ENCODE measurements around the gene GPT2.
"Not testable (repeated sequence)": the region's sequence is repeated elsewhere in the genome, so short reads cannot be mapped to it uniquely, and the experiment has no call there.

GPT2 gene

GRCh38 chr16:46918400-46918799 is 34.2 kb downstream of the GPT2 start:
- in situ Hi-C loops (cut with MboI; ENCODE audit: low sequenced_read_pairs) = loop anchor here (10.0 kb wide), 1 partner anchor 254 kb away; no protein-coding TSS in a partner anchor

DNA sequence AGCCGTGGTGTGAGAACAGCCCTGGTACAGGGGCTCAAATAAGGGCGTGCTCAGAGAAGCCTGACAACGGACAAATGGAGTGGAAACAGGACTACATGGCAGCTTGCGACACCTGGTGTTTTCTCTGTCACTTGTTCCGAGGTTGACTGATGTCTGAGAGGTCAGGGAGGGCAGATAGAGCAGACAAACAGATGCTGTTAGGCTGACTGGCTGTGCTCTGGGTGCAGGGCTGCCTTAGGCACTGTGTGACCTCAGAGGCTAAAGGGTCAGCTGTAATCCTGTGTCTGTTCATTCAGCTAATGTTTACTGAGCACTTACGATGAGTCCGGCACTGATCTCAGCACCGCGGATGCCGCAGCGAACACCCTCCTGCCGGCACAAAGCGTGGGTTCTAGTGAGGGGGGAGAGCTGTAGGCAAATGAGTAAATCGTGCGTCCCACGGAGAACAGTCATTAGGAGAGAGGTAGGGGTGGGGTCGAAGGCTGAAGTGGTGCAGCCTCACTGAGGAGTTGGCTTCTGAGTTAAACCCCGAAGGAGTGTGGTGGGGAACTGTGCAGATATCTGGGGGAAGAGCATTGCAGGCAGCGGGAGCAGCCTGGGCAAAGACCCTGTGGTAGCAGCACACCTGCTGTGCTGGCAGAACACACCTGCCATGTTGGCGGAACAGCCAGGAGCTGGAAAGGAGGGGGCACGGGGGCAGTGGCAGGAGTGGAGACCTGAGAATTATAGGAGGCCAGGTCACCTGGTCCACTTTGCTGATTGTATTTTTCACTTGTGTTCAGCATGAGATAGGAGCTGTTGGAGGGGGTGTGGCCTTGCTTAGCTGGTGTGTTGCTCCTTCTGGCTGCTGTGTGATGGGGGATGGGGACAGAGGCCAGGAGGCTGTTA is 35.0 kb downstream of the GPT2 start:
- in situ Hi-C loops (cut with MboI; ENCODE audit: low sequenced_read_pairs) = loop anchor here (10.0 kb wide), 1 partner anchor 254 kb away; no protein-coding TSS in a partner anchor

GRCh38 chr16:46920402-46921068 is 36.4 kb downstream of the GPT2 start:
- in situ Hi-C loops (cut with MboI; ENCODE audit: low sequenced_read_pairs) = no loop called here

DNA sequence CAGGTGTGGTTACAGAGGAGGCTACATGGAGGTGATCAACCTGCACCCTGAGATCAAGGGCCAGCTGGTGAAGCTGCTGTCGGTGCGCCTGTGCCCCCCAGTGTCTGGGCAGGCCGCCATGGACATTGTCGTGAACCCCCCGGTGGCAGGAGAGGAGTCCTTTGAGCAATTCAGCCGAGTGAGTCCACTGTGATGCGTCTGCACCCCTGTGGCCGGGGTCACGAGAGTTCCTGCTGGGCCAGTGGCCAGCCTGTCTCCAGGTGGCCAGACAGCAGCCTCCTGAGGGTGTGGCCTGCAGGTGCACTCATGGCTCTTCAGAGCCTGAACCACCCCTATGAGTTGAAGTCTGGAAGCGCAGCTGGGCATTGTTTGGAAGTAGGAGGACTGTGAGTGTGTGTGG is 38.1 kb downstream of the GPT2 start:
- in situ Hi-C loops (cut with MboI; ENCODE audit: low sequenced_read_pairs) = no loop called here

DNA sequence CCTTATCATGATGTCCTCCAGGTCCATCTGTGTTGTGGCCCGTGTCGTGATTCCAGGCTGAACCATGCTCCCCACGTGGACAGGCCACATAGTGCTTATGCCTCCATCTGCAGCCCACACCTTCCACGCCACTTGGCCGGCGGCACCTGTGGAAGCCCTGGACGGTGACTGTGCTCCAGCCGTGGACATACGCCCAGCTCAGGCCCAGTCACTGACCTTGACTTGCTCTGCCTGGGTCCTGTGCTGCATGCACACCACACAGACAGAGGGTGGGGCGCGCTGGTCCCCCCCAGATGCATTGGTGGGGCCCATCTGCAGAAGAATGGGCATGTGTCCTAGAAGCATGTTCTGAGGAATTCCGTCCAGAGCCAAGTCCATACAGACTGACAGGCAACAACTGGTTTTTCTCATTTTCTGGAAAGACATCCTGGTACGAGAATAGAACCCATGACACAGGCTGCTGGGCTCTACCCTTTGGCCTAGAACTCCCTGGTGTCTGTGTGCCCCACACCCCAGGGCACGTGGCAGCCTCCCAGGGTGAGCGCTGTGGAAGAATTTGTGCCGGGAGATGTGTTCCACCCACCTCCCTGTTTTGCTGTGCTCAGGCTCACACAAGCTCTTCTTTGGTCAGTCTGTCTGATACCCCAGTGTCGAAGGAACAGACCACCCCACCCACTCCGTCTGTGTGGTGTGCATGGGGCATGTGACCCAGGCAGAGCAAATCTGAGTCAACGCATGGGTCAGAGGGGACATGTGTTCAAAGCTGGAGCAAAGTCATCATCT is 39.5 kb downstream of the GPT2 start:
- in situ Hi-C loops (cut with MboI; ENCODE audit: low sequenced_read_pairs) = no loop called here

DNA sequence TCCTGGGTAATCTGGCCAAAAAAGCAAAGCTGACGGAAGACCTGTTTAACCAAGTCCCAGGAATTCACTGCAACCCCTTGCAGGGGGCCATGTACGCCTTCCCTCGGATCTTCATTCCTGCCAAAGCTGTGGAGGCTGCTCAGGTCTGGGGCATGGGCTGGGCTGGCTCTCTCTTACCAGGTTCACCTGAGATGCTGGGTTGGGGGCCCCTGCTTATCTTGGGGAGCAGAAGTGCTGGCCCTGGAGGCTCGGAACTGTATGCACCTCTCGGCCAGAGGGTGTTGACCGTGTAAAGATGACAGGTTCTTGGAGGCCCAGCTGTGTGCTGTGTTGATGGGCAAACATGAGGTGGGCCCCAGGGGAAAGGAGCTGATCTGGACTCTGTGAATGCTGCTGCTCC is 40.2 kb downstream of the GPT2 start:
- in situ Hi-C loops (cut with MboI; ENCODE audit: low sequenced_read_pairs) = no loop called here

- in situ Hi-C loops (cut with MboI; ENCODE audit: low sequenced_read_pairs) = no loop called here
Observed at GRCh38 chr16:46926470-46927225, 42.5 kb downstream of the GPT2 start.

- in situ Hi-C loops (cut with MboI; ENCODE audit: low sequenced_read_pairs) = no loop called here
Observed at GRCh38 chr16:46927273-46927672, 43.1 kb downstream of the GPT2 start.

DNA sequence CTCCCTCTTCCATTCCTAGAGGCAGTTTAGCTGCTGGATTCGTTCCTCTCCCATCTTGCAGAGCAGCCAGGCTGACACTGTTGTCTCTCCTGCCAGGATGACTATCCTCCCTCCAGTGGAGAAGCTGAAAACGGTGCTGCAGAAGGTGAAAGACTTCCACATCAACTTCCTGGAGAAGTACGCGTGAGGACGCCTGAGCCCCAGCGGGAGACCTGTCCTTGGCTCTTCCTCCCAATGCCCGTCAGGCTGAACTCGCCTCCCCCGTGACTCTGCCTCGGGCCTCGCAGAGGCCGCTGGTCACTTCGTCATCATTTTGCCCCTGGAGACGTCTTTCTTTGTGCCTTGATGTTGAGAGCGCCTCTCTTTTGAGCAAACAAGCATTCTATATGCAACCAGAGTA is 44.6 kb downstream of the GPT2 start:
- in situ Hi-C loops (cut with MboI; ENCODE audit: low sequenced_read_pairs) = no loop called here

DNA sequence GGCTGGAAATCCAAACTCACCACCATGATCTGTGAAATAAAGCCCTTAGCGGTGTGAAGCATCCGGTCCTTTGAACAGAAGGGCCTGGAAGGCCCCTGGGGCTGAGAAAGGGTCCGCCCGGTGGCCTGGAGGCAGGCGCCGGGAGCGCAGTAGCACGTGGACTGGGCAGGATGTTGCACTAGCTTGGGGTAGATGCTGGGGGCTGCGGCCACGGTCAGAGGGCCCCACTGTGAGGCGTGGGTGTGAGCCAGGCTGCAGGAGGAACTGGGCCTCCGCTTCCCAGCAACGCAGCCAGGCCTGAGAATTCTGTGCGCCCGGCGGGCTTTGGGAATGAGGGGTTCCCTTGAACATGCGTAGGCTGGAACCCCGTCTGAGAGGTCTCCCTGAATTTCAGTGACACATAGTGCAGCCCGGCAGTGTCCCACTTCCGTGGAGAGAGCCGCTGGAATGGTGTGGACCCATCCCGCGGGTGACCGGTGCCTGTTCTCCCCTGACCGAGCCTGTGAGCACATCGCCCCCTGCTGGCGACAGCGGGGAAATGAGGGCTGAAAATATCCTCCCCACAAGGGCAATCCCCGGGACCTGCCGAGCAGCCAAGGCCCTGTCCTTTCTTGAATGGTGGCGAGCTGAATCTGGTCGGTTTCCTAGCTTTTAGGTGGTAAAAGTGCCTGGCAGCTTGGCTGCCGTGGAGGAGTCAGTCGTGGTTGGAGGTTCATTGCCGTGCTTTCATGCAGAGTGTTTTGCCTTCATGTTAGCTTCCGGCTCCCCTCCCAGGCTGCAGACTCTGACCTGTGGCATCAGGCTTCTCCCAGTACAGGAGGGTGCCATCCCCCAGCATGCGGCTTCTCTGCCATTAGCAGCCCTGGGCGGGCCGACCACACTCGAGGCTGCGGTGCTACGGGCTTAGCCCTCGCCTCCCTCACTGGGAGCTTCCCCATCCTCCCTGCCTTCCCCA is 45.5 kb downstream of the GPT2 start:
- in situ Hi-C loops (cut with MboI; ENCODE audit: low sequenced_read_pairs) = no loop called here

DNA sequence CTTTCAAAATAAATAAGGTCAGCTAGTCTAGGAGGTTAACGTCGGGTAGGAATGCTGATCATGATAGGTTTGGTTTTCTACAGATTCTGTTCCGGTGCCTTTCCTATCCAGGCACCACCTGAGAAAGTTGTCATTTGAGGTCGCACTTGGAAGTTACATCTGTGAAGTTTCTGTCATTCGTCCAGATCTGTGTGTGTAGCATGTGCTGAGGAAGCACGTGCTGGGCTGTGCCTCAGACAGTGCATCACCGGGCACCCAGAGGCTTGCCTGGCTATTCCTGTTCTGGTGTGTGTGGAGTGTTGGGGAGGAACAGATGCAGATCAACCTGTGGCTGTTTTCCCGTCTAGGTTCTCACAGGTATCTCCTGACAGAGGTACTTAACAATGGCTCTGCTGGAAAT is 46.7 kb downstream of the GPT2 start:
- in situ Hi-C loops (cut with MboI; ENCODE audit: low sequenced_read_pairs) = no loop called here

DNA sequence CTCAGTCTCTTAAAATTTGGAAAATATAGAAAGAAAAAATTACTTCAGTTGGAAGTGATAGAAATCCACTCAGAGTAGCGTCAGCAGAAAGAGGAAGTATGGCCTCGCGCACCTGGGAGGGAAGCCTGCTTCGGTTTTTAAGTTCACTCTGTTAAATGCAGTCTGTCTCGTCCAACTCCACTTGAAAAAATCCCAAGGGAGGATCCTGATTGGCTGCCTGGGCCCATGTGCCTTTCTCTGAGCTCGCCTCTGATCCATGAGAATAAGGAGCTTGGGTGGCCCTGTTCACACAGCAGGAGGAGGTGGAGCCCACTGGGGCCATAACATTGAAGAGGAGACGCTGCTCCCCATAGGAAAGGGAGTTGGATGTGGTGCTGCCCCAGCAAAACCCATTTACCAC is 48.6 kb downstream of the GPT2 start:
- in situ Hi-C loops (cut with MboI; ENCODE audit: low sequenced_read_pairs) = no loop called here

GRCh38 chr16:46937536-46937935 is 53.4 kb downstream of the GPT2 start:
- in situ Hi-C loops (cut with MboI; ENCODE audit: low sequenced_read_pairs) = no loop called here

DNA sequence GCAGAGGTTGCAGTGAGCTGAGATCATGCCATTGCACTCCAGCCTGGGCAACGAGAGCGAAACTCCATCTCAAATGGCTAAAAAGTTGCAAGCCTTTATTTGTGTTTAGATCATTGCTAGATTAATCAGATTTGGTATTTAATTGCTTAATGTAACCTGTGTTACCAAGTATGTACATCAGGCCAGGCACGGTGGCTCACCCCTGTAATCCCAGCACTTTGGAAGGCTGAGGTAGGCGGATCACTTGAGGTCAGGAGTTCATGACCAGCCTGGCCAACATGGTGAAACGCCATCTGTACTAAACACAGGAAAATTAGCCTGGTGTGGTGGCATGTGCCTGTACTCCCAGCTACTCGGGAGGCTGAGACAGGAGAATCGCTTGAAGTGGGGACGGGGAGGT is 60.6 kb downstream of the GPT2 start:
- in situ Hi-C loops (cut with MboI; ENCODE audit: low sequenced_read_pairs) = not testable (repeated sequence)

DNA sequence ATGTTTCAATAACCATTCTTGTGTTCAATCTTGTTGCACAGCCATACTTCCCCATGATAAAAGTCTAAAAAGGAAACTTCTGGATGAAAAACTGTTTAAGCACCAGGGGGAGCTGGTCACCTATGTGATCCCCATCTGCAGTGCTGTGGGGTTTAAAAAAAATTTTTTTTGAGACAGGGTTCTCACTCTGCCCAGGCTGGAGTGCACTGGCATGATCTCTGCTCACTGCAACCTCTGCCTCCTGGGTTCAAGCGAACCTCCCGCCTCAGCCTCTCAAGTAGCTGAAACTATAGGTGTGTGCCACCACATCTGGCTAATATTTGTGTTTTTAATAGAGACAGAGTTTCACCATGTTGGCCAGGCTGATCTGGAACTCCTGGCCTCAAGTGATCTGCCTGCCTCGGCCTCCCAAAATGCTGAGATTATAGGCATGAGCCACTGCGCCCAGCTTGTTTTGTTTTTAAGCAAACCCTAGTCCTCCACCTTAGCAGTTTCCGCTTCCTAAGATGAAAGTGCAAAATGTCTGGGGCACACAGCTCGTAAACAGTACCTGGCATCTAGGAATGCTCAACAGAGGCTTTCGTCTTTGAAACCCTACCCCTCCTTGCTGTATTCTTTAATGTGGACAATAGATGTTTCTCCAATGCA is 63.9 kb downstream of the GPT2 start:
- in situ Hi-C loops (cut with MboI; ENCODE audit: low sequenced_read_pairs) = no loop called here

DNA sequence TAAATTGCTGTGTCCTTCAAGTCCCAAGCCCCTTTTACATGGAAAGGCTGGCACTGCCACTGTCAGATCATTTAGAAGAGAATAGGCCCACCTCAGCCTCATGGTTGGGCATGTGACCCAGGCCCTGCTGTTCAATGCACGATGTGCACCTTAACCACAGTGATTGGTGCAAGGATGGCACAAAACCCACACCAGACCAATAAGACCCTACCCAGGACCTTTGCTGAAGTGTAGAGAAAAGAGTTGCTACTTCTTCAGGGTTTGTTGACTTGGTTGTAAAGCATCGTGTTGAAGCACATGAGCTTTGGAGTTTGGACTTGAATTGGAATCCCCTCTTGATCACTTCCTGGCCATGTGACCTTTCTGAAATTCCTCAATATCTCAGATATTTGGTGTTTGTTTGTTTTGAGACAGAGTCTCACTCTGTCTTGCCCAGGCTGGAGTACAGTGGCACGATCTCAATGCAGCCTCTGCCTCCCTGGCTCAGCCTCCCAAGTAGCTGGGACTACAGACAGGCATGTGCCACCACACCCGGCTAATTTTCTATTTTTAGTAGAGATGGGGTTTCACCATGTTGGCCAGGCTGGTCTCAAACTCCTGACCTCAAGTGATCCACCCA is 64.5 kb downstream of the GPT2 start:
- in situ Hi-C loops (cut with MboI; ENCODE audit: low sequenced_read_pairs) = no loop called here

DNA sequence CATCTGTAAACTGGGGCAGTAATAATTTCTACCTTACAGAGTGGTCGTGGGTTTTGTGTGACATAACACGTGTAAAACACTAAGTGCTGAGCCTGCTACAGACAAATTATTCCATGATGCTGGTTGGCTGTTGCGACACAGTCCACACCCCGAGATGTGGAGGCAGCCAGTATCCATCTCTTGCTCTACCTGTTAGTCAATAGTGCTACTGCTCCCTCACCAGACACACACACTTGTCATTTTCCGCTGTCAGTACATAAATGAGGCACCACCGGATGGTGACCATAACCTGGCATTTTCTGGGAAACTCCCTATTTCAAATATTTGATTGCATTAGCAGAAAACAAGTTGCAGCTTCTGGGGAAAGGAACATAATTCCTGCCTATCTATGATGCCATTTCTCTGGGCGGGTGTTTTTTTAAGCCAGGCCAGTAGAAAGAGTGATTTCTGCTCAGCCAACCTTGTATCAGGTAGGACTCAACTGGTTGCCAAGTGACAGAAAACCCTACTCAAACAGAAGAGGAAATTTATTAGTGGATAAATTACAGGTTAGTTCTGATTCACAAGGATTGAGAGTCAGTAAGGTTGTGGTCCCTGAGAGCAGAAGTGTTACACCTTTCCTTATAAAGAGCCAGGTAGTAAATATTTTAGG is 65.2 kb downstream of the GPT2 start:
- in situ Hi-C loops (cut with MboI; ENCODE audit: low sequenced_read_pairs) = no loop called here

DNA sequence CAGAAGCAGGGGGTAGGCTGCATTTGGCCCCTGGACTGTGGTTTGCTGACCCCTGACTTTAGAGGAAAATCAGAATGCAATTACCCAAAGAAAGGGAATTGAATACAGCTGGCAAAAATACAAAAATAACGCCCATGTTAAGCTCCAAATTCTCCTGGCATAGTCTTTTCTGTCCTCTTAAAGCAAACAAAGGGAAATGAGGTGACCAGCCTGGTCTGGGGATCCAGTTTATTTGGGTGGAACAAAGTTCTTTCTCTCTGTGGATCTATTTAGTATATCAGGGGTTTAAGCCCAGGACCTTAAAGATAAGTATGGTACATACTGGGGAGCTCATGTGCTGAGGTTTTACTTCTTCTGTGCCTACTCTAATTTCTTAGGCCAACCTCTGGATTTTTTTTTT is 65.8 kb downstream of the GPT2 start:
- in situ Hi-C loops (cut with MboI; ENCODE audit: low sequenced_read_pairs) = loop anchor here (10.0 kb wide), 1 partner anchor 1215 kb away; no protein-coding TSS in a partner anchor
